GM20431 (cell line): ENCODE results near the gene CDH1.

ENCODE experiments used
- in situ Hi-C: fragments of 300-500 bp; cut with MseI, MboI; formaldehyde crosslinking; loops from one replicate; pipeline ENCODE4 v1.15.0; 2020; ENCODE audit warnings: low sequenced_read_pairs; ENCODE audit not compliant: unreplicated experiment

CDH1 gene

DNA sequence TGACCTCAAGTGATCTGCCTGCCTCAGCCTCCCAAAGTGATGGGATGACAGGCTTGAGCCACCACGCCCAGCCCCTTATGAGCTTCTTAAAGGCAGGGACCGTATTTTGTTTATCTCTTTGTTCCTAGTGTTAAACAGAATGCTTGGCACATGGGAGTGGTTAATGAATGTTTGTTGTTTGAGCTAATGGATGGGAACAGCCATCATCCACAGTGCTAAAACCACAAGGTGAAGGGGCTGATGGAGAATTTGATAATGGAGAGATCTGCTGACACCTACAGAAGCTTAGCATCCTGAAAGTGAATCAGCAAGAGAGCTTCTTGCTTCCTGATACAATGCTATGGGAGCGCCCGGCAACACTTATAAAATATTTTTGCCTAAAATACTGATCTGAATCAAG is 8.6 kb upstream of the CDH1 start:
- in situ Hi-C loops = no loop called here

- in situ Hi-C loops = no loop called here
Measured at GRCh38 chr16:68731637-68732036, 5.5 kb upstream of the CDH1 start.

- in situ Hi-C loops = no loop called here
Measured at GRCh38 chr16:68732042-68732680, 4.9 kb upstream of the CDH1 start.

DNA sequence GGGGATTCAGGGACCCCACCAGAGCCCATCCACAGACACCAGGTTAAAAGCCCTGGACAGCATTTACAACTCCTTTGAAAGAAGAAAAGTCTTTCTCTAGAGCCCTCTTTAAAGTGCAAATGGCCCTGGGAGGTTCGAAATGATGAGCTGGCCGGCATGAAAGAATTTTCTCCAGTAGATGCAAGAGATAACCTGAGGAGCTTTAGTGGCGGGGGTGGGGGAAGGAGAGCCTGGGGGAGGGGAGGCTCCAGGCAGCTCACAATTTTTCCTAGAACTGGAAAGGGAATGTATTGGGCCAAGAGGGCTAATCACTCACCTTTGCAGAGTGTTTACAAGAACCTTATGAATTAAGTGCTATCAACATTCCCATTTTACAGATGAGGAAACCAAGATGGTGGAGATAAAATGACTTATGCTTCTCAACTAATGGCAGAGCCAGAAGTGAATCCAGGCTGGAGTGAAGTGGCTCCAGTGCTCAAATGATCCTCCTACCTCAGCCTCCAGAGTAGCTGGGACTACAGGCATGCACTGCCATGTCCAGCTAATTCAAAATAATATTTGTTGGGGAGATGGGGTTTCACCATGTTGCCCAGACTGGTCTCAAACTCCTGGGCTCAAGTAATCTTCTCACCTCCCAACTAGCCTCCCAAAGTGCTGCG is 4.2 kb upstream of the CDH1 start:
- in situ Hi-C loops = no loop called here

GRCh38 chr16:68733570-68733969 is 3.5 kb upstream of the CDH1 start:
- in situ Hi-C loops = no loop called here

DNA sequence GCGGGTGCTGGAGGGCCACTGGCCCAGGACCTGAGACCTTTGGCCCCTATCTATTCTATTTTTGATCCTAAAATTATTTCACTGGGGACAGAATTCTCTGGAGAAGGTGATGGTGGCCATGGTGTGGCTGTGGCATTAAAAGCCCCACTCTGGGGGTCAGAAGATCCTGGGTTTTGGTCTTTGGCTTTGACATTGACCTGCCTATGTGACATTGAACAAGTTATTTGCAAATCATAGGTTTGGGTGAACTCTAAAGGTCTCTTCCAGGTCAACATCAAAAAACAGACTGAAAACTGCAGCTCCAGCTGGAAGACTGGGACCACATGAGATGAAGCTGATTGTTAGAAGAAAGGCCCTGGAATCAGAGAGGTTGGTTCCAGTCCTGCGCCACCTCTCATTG is 2.3 kb upstream of the CDH1 start:
- in situ Hi-C loops = no loop called here

DNA sequence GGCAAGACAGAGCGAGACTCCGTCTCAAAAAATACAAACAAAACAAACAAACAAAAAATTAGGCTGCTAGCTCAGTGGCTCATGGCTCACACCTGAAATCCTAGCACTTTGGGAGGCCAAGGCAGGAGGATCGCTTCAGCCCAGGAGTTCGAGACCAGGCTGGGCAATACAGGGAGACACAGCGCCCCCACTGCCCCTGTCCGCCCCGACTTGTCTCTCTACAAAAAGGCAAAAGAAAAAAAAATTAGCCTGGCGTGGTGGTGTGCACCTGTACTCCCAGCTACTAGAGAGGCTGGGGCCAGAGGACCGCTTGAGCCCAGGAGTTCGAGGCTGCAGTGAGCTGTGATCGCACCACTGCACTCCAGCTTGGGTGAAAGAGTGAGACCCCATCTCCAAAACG is 531 bp upstream of the CDH1 start:
- in situ Hi-C loops = no loop called here

DNA sequence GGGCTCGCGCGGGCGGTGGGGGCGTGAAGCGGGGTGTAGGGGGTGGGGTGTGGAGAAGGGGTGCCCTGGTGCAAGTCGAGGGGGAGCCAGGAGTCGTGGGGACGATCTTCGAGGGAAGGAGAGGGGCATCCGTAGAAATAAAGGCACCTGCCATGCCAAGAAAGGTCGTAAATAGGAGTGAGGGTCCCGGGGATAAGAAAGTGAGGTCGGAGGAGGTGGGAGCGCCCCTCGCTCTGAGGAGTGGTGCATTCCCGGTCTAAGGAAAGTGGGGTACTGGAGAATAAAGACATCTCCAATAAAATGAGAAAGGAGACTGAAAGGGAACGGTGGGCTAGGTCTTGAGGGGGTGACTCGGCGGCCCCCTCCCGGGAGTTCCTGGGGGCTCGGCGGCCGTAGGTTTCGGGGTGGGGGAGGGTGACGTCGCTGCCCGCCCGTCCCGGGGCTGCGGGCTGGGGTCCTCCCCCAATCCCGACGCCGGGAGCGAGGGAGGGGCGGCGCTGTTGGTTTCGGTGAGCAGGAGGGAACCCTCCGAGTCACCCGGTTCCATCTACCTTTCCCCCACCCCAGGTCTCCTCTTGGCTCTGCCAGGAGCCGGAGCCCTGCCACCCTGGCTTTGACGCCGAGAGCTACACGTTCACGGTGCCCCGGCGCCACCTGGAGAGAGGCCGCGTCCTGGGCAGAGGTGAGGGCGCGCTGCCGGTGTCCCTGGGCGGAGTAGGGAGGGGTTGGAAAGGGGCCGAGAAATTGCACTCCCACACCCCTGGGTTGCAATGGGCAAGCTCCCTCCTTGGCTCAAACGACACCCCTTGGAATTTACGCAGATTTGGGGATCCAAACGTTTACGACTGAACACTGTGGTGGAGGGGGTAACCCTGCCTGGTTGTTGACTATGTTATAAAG is 888 bp downstream of the CDH1 start:
- in situ Hi-C loops = no loop called here

GRCh38 chr16:68739964-68740627 is 3.0 kb downstream of the CDH1 start:
- in situ Hi-C loops = no loop called here

GRCh38 chr16:68740628-68741346 is 3.7 kb downstream of the CDH1 start:
- in situ Hi-C loops = no loop called here

DNA sequence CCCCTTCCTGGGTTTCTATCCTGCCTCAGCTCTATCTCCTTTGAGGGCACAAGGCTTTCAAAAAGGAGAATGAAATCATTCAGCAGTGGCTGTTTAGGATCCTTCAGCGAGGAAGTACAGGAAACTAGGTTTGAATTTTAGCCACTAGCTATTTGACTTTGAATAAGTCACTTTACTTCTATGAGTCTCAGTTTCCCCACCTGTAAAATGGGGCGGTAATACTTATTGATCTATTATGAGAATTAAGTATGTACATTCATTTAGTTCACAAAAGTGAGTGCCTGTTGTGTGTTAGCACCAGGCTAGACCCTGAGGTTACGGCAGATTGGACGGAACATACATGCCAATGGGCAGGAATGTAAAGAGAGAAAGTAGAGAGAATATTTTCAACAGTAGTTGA is 6.6 kb downstream of the CDH1 start:
- in situ Hi-C loops = no loop called here

- in situ Hi-C loops = no loop called here
Measured at GRCh38 chr16:68744744-68745280, 7.7 kb downstream of the CDH1 start.

GRCh38 chr16:68746951-68747350 is 9.9 kb downstream of the CDH1 start:
- in situ Hi-C loops = no loop called here

- in situ Hi-C loops = no loop called here
Measured at GRCh38 chr16:68749432-68749831, 12.3 kb downstream of the CDH1 start.

DNA sequence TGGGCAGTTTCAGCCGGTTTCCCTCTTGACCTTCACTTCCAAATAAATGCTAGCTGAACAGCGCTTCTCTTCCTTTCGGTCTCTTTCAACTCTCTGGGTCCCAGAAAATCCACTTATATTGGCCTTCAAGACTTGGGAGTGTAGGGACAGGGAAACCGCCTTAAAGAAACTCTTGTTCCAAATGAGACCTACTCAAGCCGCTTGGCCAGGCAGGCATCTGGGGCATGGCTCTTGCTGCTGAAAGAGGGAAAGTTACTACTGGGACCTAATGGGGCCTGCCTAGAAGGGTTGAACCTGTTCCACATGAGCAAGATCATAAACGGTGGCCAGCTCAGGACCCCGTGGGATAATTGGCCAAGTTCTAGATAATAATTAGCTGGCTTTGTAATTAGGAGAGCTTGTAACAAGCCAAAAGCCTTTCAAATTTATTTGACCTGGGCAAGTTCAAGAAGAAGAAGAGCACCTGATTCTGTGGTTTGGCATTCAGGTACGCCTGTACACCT is 13.2 kb downstream of the CDH1 start:
- in situ Hi-C loops = no loop called here

DNA sequence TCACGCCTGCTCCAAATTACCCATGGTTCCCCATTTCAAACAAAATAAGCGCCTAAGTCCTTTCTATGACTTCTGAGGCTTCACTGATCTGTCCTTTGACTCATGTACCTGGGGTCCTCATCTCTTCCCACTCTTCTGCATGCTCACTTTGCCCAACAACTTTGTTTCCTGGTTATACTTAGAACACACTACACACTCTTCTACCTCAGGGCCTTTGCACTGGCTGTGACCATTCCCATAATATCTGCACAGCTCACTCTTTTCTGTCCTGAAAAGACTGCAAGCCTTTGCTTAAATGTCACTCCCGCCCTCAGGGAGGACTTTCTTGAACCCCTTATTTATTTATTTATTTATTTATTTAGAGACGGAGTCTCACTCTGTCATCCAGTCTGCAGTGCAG is 14.1 kb downstream of the CDH1 start:
- in situ Hi-C loops = no loop called here

GRCh38 chr16:68752602-68753001 is 15.5 kb downstream of the CDH1 start:
- in situ Hi-C loops = no loop called here

GRCh38 chr16:68754084-68754792 is 17.1 kb downstream of the CDH1 start:
- in situ Hi-C loops = no loop called here
